Stimulated activated CD4-positive, alpha-beta T cell treated with anti-CD3 and anti-CD28 coated beads, Interleukin-1b, Interleukin-23, amount 100 ng/mL, for 4 hours (primary cell): ENCODE results near the gene GALNT10.

Experiments
- DNase-seq, 2 donors: peaks; one replicate each; pipeline ENCODE4 v3.0.0-alpha.2; 2020; ENCODE audit warnings: low read depth in 2 of 2

Gene GALNT10

GRCh38 chr5:154202379-154203260, 12.1 kb downstream of the GALNT10 start:
- DNase-seq: peak in 1 of 2 donors; percentile 46

- DNase-seq: no peak
Measured at GRCh38 chr5:154203798-154204578, 13.5 kb downstream of the GALNT10 start.

- no peak for DNase-seq
Measured at GRCh38 chr5:154205441-154206117, 15.0 kb downstream of the GALNT10 start.

GRCh38 chr5:154206311-154206710, 15.8 kb downstream of the GALNT10 start:
- DNase-seq: no peak

- no peak for DNase-seq
Measured at GRCh38 chr5:154207204-154207603, 16.7 kb downstream of the GALNT10 start.

- no peak for DNase-seq
Measured at GRCh38 chr5:154209591-154210081, 19.1 kb downstream of the GALNT10 start.

- DNase-seq: no peak
Measured at GRCh38 chr5:154210163-154210562, 19.6 kb downstream of the GALNT10 start.

GRCh38 chr5:154211641-154212390, 21.3 kb downstream of the GALNT10 start:
- DNase-seq: no peak

- no peak for DNase-seq
Measured at GRCh38 chr5:154213592-154213991, 23.1 kb downstream of the GALNT10 start.

GRCh38 chr5:154214371-154215106, 24.0 kb downstream of the GALNT10 start:
- no peak for DNase-seq

GRCh38 chr5:154215571-154216325, 25.2 kb downstream of the GALNT10 start:
- no peak for DNase-seq

GRCh38 chr5:154217462-154217861, 26.9 kb downstream of the GALNT10 start:
- no peak for DNase-seq

GRCh38 chr5:154218786-154219185, 28.3 kb downstream of the GALNT10 start:
- DNase-seq: no peak

- no peak for DNase-seq
Measured at GRCh38 chr5:154220625-154221024, 30.1 kb downstream of the GALNT10 start.

GRCh38 chr5:154221371-154221896, 30.9 kb downstream of the GALNT10 start:
- DNase-seq: peak in 1 of 2 donors; percentile 34

- DNase-seq: no peak
Measured at GRCh38 chr5:154222414-154222813, 31.9 kb downstream of the GALNT10 start.

- DNase-seq: no peak
Measured at GRCh38 chr5:154223320-154223719, 32.8 kb downstream of the GALNT10 start.

GRCh38 chr5:154227090-154227489, 36.6 kb downstream of the GALNT10 start:
- no peak for DNase-seq

GRCh38 chr5:154228696-154229095, 38.2 kb downstream of the GALNT10 start:
- no peak for DNase-seq

GRCh38 chr5:154230526-154230925, 40.0 kb downstream of the GALNT10 start:
- no peak for DNase-seq
